HG02840 (cell line): ENCODE measurements around the gene RPRD1B.
"Not testable (repeated sequence)": the region's sequence is repeated elsewhere in the genome, so short reads cannot be mapped to it uniquely, and the experiment has no call there.

Source experiments
- ATAC-seq: cut with Tn5 transposase; IDR thresholded peaks from one replicate; pipeline ENCODE4 v1.9.1; 2021; ENCODE audit warnings: mild to moderate bottlenecking, moderate library complexity, moderate number of reproducible peaks; ENCODE audit not compliant: unreplicated experiment, low FRiP score

RPRD1B gene

GRCh38 chr20:38095017-38095686 is 61.6 kb downstream of the RPRD1B start:
- no peak for ATAC-seq

- ATAC-seq: no peak
These were observed 65.4 kb downstream of the RPRD1B start for GRCh38 chr20:38098952-38099351.

- ATAC-seq: not testable (repeated sequence)
These were observed 68.7 kb downstream of the RPRD1B start for GRCh38 chr20:38102206-38102605.

- no peak for ATAC-seq
These were observed 70.7 kb downstream of the RPRD1B start for GRCh38 chr20:38104285-38104684.

GRCh38 chr20:38106461-38106860 is 72.9 kb downstream of the RPRD1B start:
- no peak for ATAC-seq

- ATAC-seq: not testable (repeated sequence)
These were observed 73.8 kb downstream of the RPRD1B start for GRCh38 chr20:38107386-38107785.

- not testable (repeated sequence) for ATAC-seq
These were observed 74.4 kb downstream of the RPRD1B start for GRCh38 chr20:38107916-38108315.

GRCh38 chr20:38108438-38108985 is 75.0 kb downstream of the RPRD1B start:
- no peak for ATAC-seq

GRCh38 chr20:38108986-38109541 is 75.5 kb downstream of the RPRD1B start:
- ATAC-seq: no peak

- no peak for ATAC-seq
These were observed 76.3 kb downstream of the RPRD1B start for GRCh38 chr20:38109591-38110524.

- ATAC-seq: no peak
These were observed 77.1 kb downstream of the RPRD1B start for GRCh38 chr20:38110525-38111178.

GRCh38 chr20:38111366-38112232 is 78.1 kb downstream of the RPRD1B start:
- no peak for ATAC-seq

GRCh38 chr20:38112261-38112929 is 78.8 kb downstream of the RPRD1B start:
- ATAC-seq: no peak

- no peak for ATAC-seq
These were observed 79.4 kb downstream of the RPRD1B start for GRCh38 chr20:38112930-38113294.

GRCh38 chr20:38113401-38114325 is 80.1 kb downstream of the RPRD1B start:
- no peak for ATAC-seq

- ATAC-seq: no peak
These were observed 80.8 kb downstream of the RPRD1B start for GRCh38 chr20:38114353-38114791.

GRCh38 chr20:38115205-38115604 is 81.7 kb downstream of the RPRD1B start:
- ATAC-seq: no peak

GRCh38 chr20:38115896-38116295 is 82.3 kb downstream of the RPRD1B start:
- ATAC-seq: no peak
